Measurements from ENCODE around the gene BMI1.

- no peak for TF ChIP-seq EZH2phosphoT487 (conservative IDR thresholded peaks at IDR 0.05; ENCODE audit: low read length)
- TF ChIP-seq CTCF (IDR thresholded peaks at IDR 0.05; ENCODE audit: insufficient read depth, low read length, poor library complexity, severe bottlenecking) = no peak
These were observed 12.5 kb downstream of the BMI1 start for GRCh38 chr10:22333167-22333974.
